Spleen (tissue), 7 donors: ENCODE results near the gene DSCAML1.

ENCODE experiments used
- CTCF ChIP-seq, 11 experiments: fragments of 200-600 bp in 7 of 11; fragments of 450-650 bp in 4 of 11; sonication (generic) in 4 of 11; IDR thresholded peaks in 8 of 11; conservative IDR thresholded peaks in 3 of 11; 1 replicate in 7 of 11; 2 replicates in 4 of 11; pipeline versions ENCODE4 v1.4.0 to v1.8.0; 2016 to 2021; ENCODE audit warnings: antibody characterized with exemption in 11 of 11, inconsistent platforms in 4 of 11, mild to moderate bottlenecking in 1 of 11
- POLR2A ChIP-seq, 3 donors: fragments of 450-650 bp; IDR thresholded peaks; one replicate each; pipeline ENCODE4 v1.5.1; 2017; ENCODE audit warnings: antibody characterized with exemption in 3 of 3, mild to moderate bottlenecking in 1 of 3
- POLR2AphosphoS5 ChIP-seq, 3 donors: sonication (generic); formaldehyde crosslinking; IDR thresholded peaks; one replicate each; pipeline ENCODE4 v1.5.1; 2017; ENCODE audit warnings: antibody characterized with exemption in 3 of 3
- donor health status: DM: no; HTN: no; CAD: no; lungs with moderate emphysema.
- donor health status: DM: no; HTN: no; CAD: no.
- donor health status: DM: no; HTN: no; CAD: no.

- TF ChIP-seq CTCF (IDR thresholded peaks at IDR 0.05 in 8 of 11, conservative IDR thresholded peaks at IDR 0.05 in 3 of 11) (no peak), POLR2A (IDR thresholded peaks at IDR 0.05) (no peak), POLR2AphosphoS5 (IDR thresholded peaks at IDR 0.05) (no peak)
Measured at GRCh38 chr11:117702946-117703598, 93.9 kb downstream of the DSCAML1 start.
